Fibroblast of the conjunctiva (primary cell): ENCODE data around the gene C10orf71.

Experiments
- DNase-seq: peaks from one replicate; pipeline ENCODE4 v3.0.0-alpha.2; 2010; ENCODE audit warnings: low read depth

The C10orf71 gene

DNA sequence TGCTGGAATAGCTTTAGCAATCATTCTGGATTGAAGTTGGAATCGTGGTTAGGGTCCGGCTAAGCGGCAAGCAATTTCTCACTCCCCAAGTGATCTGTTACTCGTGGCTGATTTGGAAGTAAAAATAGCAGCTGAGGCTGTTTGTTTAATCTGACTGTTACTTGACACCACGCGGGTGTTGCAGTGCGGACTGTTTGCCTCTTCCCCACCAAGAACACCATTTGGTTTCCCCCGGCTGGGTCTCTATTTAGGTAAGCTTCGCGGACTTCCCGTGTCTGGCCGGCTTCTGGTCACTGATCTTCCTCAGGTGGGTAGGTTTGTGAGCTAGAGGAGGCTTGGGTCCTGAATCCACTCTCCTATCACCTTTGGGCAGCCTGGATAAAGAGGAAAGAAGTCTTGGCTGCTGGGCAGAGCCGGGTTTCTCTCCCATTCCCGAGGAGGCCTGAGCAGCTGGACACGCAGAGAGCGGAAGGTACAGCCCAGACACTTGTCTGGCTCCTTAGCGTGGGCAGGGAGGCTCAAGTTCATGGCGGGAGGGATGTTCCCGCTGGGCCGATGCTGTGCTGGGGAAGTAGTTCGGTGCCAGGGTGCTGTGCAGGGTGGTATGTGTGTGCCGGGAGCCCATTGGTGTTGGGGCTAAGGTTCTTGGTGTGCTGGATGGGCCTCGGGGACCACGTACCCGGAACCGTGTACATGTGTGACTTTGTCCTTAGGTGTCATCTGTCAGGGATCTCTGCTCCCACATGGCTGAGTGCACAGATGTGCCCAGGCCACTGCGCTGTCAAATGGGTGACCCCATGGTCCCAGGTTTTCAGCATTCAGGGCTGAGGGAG is at the start of gene C10orf71:
TSS of gene C10orf71 (plus strand) at position 188 of the 833 bp plus-strand sequence. CDS start 23,376 bp downstream, outside the sequence.
- no peak for DNase-seq

DNA sequence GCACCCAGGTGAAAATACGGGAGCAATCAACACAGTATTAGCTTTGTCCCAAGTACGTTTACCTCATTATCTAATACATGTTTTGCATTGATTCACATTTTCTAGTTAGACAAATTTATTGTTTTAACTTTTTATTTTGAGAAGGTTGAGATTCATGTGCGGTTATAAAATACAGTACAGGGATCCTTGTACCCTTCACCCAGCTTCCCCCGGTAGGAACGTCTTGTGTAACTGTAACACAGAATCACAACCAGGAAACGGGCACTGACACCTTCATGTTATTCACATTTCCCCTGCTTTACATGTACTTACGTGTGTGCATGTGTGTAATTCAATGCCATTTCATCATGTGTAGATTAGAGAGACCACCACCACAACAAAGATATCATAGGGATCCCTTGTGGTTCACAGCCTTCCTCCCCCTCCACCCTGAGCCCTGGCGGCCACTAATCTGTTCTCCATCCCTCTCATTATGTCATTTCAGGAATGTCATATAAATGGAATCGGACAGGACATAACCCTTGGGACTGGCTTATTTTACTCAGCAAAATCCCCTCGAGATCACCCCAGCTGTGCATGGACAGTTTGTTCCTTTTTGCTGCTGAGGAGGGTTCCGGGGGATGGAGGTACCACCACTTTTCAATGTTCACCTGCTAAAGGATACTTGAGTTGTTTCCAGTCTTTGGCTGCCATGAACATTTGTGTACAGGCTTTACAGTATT is 46.5 kb upstream of the C10orf71 start:
- DNase-seq: no peak

DNA sequence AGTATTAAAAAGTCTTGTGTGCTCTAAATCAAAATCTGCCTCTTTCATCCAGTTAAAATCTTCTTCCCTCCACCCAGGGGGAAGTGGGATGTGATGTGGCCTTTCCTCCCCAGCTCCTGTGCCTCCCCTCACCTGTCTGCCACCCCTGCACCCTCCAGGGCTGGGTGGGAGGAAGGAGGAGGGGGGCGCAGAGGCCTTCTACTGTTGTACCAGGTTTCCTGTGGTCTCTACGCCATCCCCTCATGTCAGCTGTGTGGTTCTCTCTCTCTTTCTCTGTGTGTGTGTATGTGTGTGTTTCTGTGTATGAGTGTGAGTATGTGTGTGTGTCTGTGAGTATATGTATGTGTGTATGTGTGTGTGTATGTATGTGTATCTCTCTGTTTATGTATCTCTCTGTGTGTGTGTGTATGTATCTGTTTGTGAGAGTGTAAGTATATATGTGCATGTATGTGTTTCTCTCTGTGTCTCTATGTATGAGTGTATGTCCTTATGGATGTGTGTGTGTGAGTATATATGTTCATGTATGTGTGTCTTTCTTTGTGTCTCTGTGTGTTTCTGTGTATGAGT is 45.5 kb upstream of the C10orf71 start:
- no peak for DNase-seq

- DNase-seq: no peak
Observed at GRCh38 chr10:49254150-49254549, 44.8 kb upstream of the C10orf71 start.

GRCh38 chr10:49254556-49255318 is 44.2 kb upstream of the C10orf71 start:
- no peak for DNase-seq

DNA sequence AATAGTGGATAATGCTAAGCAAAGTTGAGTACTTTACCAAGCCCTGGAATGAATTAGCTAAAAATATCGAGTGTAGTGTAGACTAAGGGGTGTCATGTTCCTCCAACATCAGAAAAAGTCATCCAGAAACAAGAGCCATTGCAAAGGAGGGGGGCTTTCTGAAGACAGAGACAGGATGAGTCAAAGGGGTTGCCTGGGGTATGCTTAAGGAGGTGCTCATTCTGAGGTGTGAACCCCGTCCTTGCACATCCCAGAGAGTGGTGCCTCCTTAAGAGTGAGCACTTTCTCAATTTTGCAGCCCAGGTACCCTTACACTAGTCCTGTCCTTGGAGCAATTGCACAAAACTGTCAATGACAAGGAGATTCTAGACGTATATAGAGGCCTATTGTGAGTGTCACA is 43.1 kb upstream of the C10orf71 start:
- no peak for DNase-seq

DNA sequence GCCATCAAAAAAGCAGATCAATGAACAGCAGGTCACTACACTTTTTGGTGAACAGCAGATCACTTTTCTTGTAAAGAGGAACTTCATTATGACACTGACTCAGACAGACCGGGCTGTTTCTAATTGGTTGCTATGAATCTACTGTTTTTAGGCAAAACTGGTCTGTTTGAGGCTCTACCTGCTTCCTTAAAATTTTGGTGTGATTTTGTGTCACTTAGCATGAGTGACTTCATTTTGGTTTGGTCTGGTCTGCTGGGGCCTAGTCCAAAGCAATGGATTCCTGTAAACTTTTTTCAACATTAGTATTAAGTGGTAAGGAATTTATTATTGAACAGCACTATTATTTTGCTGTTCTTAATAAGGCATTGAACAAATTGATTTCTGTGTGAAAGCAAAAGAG is 41.8 kb upstream of the C10orf71 start:
- DNase-seq: no peak

DNA sequence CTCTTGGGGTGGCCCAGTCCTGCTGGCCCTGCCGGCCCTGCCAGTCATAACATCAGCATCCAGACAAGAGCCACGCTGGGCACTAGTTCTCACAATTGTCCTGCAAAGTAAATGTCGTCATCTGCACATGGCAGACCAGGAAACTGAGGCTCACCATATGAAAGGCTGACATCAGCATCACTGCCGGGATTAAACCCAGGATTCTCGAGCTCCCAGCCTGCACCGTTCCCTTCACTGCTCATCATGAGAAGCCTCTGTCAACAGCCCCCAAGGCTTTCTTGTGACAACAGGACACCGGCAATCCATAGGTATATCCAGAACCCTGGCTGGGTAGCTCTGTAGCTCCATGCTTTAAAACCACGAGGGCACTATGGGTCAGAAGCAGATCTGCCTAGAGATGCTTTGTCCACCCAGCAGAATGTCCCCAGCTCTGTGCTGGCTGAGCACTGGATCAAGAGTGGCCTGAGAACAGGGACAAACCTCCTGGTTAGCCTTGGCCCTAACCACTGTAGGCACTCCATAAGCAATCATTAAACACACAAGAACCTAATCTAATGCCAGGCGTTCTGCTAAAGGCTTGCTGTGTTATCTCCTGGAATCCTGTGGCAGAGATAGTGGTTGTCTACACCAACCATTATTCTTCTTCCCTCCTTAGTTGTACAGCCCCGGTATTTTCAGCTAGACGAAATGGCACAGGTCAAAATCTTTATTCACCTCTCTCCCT is 41.2 kb upstream of the C10orf71 start:
- DNase-seq: no peak

DNA sequence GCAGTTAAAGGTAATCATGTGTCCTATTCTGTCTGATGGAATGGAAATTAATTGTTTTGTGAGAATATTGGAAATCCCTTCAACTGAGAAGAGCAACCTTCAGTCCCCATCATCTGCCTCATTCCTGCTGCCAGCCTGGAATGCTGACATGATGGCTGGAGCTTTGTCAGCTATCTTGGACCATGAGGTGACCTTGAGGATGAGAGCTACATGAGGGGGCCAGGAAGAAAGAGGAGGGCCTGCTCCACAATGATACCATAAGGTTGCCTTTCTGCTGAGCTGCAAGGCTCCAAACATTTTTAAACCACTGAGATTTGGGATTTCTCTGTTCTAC is 40.7 kb upstream of the C10orf71 start:
- DNase-seq: no peak

DNA sequence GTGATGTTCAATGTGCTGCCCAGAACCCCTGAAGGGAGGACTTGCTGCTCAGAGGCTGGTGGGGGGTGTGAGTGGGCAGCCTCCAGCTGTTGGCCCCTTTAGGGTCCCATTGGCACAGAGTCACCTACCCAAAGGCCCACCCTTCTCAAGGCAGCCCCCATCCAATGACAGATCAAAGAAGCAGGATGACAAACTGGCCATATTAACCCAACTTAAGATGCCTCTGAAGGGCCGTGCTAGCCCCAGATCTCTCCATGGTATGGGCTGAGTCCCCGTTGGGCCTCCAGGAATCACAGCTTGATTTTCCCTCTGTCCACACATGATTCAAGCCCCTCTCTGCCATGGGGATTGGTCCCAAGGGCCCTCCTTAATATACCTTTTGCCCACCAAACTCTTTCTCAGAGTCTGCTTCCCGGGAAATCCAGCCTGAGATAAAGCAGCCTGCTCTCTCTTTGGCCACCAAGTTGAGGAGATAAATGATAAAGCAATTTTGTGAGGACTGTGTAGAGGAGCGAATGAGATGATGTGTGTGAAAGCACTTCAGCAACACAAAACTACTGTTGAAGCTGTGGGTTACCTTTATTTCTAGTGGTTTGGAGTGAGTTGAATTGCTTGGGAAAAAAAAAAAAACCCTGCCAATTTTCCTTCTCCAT is 38.2 kb upstream of the C10orf71 start:
- DNase-seq: no peak

DNA sequence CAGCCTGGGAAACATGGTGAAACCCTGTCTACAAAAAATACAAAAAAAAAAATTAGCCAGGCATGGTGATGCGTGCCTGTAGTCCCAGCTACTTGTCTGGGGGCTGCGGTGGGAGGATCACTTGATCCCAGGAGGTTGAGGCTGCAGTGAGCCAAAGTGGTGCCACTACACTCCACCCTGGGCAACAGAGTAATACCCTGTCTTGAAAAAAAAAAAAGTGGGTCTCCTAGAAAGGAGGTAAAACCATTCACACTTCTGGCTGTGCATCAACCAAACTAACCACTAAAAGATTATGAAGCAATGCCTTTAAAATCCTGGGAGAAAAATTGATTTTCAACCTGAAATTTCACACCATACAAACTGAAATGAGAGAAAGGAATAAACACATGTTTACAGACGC is 35.4 kb upstream of the C10orf71 start:
- DNase-seq: no peak

DNA sequence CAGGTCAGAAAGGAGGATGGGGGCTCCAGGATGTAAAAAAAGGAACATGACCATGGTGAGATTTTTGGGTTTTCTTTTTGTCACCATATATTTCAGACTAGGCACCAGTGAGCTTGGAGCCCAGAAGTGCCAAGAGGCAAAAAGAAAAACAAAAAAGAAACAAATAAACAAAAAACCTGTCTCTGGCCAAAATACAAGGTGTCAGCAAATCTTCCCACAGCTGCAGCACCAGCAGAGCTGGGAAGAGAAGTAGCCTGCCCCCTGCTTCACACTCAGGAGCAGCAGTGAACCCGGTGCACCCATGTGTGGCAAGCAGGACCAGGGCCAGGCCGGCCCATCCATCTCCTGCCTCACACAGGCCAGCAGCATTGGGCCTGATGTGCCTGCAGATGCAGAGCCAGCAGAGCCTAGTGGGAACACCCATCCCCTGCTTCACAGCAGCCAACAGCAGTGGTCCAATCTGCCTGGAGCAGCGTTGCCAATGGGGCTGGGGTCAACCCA is 34.7 kb upstream of the C10orf71 start:
- no peak for DNase-seq

- no peak for DNase-seq
Observed at GRCh38 chr10:49265885-49266284, 33.1 kb upstream of the C10orf71 start.

DNA sequence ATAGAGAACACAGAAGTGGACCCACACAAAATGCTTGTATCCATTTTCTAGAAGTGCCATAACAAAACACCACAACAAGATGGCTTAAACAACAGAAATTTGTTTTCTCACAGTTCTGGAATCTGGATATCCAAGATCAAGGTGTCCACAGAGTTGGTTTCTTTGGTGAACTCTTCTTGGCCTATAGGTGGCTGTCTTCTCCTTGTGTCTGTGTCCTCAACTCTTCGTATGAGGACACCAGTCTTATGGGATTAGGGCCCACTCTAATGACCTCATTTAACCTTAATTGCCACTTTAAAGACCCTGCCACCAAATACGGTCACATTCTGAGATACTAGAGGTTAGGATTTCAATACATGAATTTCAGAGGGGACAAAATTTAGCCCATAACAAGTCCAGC is 30.8 kb upstream of the C10orf71 start:
- no peak for DNase-seq

- DNase-seq: no peak
Observed at GRCh38 chr10:49269523-49269922, 29.4 kb upstream of the C10orf71 start.

GRCh38 chr10:49270565-49270964 is 28.4 kb upstream of the C10orf71 start:
- no peak for DNase-seq

DNA sequence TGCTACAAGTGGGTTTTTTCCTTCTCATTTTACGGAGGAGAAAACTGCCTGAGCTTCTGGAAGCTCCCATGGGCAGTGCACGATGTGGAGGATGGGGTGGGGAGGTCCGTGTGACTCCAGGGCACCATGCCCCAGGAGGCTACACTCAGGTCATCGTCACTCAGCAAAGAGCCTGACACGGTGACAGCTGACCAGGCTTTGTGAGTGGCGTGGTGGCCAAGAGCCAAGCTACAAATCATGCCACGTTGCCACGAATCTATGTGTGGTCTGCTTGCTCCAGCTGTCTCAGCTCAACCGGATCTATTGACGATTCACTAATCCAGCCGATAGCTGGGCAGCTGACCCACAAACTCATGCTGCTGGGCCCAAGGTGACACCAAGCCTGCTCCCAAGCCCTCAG is 27.6 kb upstream of the C10orf71 start:
- no peak for DNase-seq

DNA sequence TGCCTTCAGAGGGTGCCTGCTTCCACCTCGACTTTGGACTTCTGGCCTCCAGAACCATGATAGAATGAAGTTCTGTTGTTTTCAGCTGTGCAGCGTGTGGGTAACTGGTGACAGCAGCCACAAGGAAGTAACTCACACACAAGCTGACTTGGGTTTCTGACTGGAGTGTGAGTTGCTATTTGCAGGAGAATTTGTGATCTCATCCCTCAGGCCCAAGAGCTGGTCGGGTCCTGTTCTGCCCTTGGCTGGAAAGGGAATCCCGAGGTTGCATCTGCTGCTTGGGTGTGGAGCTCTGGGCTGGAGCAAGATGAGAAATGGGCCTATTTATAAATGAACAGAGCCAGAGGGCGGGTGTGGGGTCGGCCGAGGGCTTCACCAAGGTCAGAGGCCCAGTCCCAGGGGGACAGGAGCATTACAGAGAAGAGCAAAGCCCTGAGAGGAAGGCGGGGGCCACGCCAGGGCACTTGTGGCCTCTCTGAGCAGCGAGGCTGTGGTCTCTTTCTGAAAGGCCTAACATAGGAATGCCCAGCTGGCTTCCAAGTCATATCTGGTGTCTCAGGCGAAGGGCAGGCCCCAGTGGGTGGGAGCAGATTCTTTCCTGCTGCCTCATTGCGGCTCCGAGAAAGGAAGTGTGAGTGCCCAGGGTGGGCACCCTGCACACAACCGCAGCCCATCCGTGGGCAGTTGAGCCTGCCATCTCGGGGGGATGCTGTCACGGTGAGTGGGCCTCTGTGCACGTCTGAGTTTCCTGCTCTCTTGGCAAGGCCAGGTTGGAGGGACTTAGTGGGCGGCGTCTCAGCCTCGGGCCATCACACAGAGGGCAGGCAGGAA is 26.5 kb upstream of the C10orf71 start:
- no peak for DNase-seq

DNA sequence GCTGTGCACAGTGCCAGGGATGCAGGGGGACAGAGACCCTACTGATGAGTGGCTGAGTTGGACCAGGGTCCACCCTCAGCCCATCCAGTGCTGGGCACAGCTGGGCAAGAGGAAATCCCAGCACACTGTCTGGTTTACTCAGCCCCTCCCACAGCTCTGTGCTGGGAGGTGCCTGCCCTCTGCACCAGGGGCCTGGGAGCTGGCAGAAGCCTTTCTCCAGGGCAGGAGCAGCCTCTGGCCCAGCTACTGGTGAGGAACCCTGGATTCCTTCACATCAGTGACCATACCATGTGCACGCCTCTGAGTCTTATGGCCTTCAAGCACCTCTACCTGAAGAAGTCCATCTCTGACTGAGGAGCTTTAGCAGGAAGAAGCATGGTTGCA is 25.9 kb upstream of the C10orf71 start:
- DNase-seq: no peak

DNA sequence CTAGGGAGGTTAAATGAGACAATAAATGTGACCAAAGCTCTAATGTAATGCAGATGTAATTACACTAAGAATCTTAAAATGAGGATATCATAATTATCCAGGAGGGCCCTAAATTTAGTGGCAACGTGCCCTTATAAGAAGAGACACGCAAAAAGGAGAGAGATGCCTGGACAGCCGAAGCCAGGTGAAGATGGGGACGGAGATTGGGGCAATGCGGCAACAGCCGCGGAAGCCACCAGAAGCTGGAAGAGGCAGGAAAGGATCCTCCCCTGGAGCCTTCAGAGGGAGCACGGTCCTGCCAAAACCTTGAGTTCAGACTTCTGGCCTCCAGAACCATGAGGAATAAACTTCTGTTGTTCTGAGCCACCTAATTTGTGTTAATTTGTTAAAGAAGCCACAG is 25.3 kb upstream of the C10orf71 start:
- no peak for DNase-seq
